Activated CD4-positive, alpha-beta T cell treated with anti-CD3 and anti-CD28 coated beads, Interleukin-2, amount 10 ng/mL, durations not matched to agents 7 days and 5 days (primary cell): ENCODE results near the gene RGL4. TPM values are rescaled to one million over a fixed set of nuclear protein-coding genes. Genes with fewer than 3 reads are reported as not detected.
"Not testable (repeated sequence)": the region's sequence is repeated elsewhere in the genome, so short reads cannot be mapped to it uniquely, and the experiment has no call there.

Source experiments
- CTCF ChIA-PET: fragments of 350-600 bp; sonication (Branson Sonifier 250); formaldehyde crosslinking; loops from one replicate; lab custom pipeline; 2021; ENCODE audit warnings: antibody characterized with exemption; lab: Charles Lee
- POLR2A ChIA-PET: fragments of 350-600 bp; sonication (Branson Sonifier 250); formaldehyde crosslinking; loops from one replicate; lab custom pipeline; 2021; ENCODE audit warnings: antibody characterized with exemption; lab: Charles Lee
- DNase-seq: peaks from one replicate; pipeline ENCODE4 v3.0.0-alpha.2; 2020
- H3K27ac Mint-ChIP-seq: one replicate; pipeline ENCODE4 v1.8.0; 2021; ENCODE audit warnings: mild to moderate bottlenecking, moderate library complexity, mixed read lengths
- H3K27me3 Mint-ChIP-seq: one replicate; pipeline ENCODE4 v1.8.0; 2021; ENCODE audit warnings: mixed read lengths
- H3K36me3 Mint-ChIP-seq: one replicate; pipeline ENCODE4 v1.8.0; 2021; ENCODE audit warnings: low read depth, mixed read lengths
- H3K4me1 Mint-ChIP-seq: one replicate; pipeline ENCODE4 v1.8.0; 2021; ENCODE audit warnings: mixed read lengths
- H3K4me3 Mint-ChIP-seq: one replicate; pipeline ENCODE4 v1.8.0; 2021; ENCODE audit warnings: mild to moderate bottlenecking, moderate library complexity, mixed read lengths
- H3K9me3 Mint-ChIP-seq: one replicate; pipeline ENCODE4 v1.8.0; 2021; ENCODE audit warnings: mixed read lengths
- total RNA-seq, 2 experiments: library from RNA; stranded (reverse); gene quantifications; one replicate each; pipeline ENCODE4 v1.2.3, GENCODE V29; 2021

RGL4 gene
- total RNA-seq = 10 to 100 TPM; 29.1 to 30.1 TPM

- no peak within 1 kb of the TSS for H3K4me3 Mint-ChIP-seq
- no peaks in the 10 kb centered on the region for H3K27me3 Mint-ChIP-seq
- peaks cover 12% of the 10 kb centered on the region for H3K4me1 Mint-ChIP-seq
- DNase-seq = no peak
- H3K9me3 Mint-ChIP-seq = no peaks in the 10 kb centered on the region
- POLR2A ChIA-PET = no interaction called here
- CTCF ChIA-PET = no interaction called here
- peaks cover 30% of the 10 kb centered on the region for H3K36me3 Mint-ChIP-seq
- no peak within 1 kb of the TSS for H3K27ac Mint-ChIP-seq
Observed at GRCh38 chr22:23690713-23691112, at the start of gene RGL4. TSS of gene RGL4 (plus strand) at chr22:23691013. CDS start at chr22:23692031, 1,018 bp downstream.

GRCh38 chr22:23646526-23646925 is 44.3 kb upstream of the RGL4 start:
- CTCF ChIA-PET, H3K4me3 Mint-ChIP-seq, H3K27ac Mint-ChIP-seq: not testable (repeated sequence)

GRCh38 chr22:23649071-23649501 is 41.7 kb upstream of the RGL4 start:
- no peaks in the 10 kb centered on the region for H3K27me3 Mint-ChIP-seq
- H3K36me3 Mint-ChIP-seq = no peaks in the 10 kb centered on the region
- ChIA-PET POLR2A (no interaction called here), CTCF (no interaction called here)
- DNase-seq = no peak
- H3K4me3 Mint-ChIP-seq = no peak overlapping the region
- no peak overlapping the region for H3K27ac Mint-ChIP-seq
- no peaks in the 10 kb centered on the region for H3K4me1 Mint-ChIP-seq
- no peaks in the 10 kb centered on the region for H3K9me3 Mint-ChIP-seq

More at GRCh38 chr22:23646526-23646925, 44.3 kb upstream of the RGL4 start:
- POLR2A ChIA-PET, DNase-seq, H3K9me3 Mint-ChIP-seq, H3K4me1 Mint-ChIP-seq, H3K36me3 Mint-ChIP-seq, H3K27me3 Mint-ChIP-seq: not testable (repeated sequence)

DNA sequence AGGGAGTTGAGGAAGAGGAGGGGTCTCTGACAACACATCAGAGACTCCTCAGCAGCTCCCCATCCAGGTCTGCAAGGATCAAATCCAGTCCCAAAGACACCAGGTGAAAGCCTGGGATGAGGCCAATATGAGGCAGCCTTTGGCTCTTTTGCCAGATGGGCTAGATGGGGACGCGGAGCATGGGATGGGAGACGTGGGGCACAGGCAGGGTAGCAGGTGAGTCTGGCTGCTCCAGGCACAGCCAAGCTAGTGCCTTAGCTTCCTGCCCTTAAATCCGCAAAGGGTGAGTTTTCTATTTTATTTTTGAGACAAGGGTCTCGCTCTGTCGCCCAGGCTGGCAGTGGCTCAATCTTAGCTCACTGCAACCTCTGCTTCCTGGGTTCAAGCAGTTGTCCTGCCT is 39.1 kb upstream of the RGL4 start:
- POLR2A ChIA-PET = no interaction called here
- Mint-ChIP-seq H3K4me3 (no peak overlapping the region), H3K36me3 (no peaks in the 10 kb centered on the region), H3K27ac (no peak overlapping the region), H3K9me3 (no peaks in the 10 kb centered on the region), H3K27me3 (no peaks in the 10 kb centered on the region), H3K4me1 (no peaks in the 10 kb centered on the region)
- DNase-seq = no peak
- CTCF ChIA-PET = no interaction called here

GRCh38 chr22:23652286-23652685 is 38.5 kb upstream of the RGL4 start:
- Mint-ChIP-seq H3K27me3 (no peaks in the 10 kb centered on the region), H3K4me3 (no peak overlapping the region), H3K4me1 (no peaks in the 10 kb centered on the region), H3K9me3 (no peaks in the 10 kb centered on the region), H3K36me3 (no peaks in the 10 kb centered on the region), H3K27ac (no peak overlapping the region)
- ChIA-PET POLR2A (no interaction called here), CTCF (interaction anchor here (1.1 kb wide), 1 partner anchor 198 kb away, joined by 3 read pairs; no protein-coding TSS in a partner anchor)
- no peak for DNase-seq

DNA sequence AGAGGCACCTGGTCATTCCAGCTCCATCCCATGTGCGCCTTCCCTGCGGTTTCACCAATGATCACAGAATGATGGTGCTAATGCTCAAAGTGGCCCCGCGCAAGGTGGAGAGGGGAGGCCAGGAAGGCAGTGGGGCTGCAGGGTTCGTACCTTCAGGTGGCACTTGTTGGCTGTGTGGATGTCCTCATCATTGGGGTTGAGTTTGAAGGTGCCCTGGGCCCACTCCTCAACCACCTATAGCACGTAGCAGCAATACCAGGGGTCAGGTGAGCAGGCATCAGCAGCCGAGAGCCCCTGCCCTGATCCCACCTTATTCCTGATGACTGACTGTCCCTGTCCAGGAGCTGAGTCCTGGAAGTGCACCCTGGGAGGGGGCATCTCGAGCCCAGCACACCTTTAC is 38.1 kb upstream of the RGL4 start:
- Mint-ChIP-seq H3K36me3 (no peaks in the 10 kb centered on the region), H3K9me3 (no peaks in the 10 kb centered on the region), H3K4me1 (no peaks in the 10 kb centered on the region), H3K4me3 (no peak overlapping the region), H3K27ac (no peak overlapping the region), H3K27me3 (no peaks in the 10 kb centered on the region)
- POLR2A ChIA-PET = no interaction called here
- CTCF ChIA-PET = interaction anchor here (1.1 kb wide), 1 partner anchor 197 kb away, joined by 3 read pairs; no protein-coding TSS in a partner anchor
- DNase-seq = no peak

- Mint-ChIP-seq H3K4me3 (no peak overlapping the region), H3K27ac (no peak overlapping the region), H3K9me3 (no peaks in the 10 kb centered on the region), H3K27me3 (no peaks in the 10 kb centered on the region), H3K36me3 (peaks cover 7% of the 10 kb centered on the region), H3K4me1 (no peaks in the 10 kb centered on the region)
- ChIA-PET POLR2A (no interaction called here), CTCF (interaction anchor here (1.5 kb wide), 1 partner anchor 13 kb away, joined by 4 read pairs; no protein-coding TSS in a partner anchor)
- no peak for DNase-seq
Observed at GRCh38 chr22:23655891-23656475, 34.8 kb upstream of the RGL4 start.

DNA sequence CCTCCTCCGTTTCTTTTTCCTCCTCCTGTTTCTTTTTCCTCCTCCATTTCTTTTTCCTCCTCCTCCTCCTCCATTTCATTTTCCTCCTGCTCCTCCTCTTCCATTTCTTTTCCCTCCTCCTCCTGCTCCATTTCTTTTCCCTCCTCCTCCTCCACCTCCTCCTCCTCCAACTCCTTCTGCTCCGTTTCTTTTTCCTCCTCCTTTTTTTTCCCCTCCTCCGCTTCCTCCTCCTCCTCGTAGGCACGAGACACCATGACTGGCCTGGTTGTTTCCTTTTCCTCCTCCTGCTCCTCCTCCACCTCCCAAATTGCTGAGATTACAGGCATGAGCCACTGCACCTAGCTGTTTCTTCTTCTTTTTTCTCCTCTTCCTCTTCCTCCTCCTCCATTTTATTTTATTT is 33.1 kb upstream of the RGL4 start:
- no peaks in the 10 kb centered on the region for H3K27me3 Mint-ChIP-seq
- H3K4me1 Mint-ChIP-seq = peaks cover 2% of the 10 kb centered on the region
- H3K27ac Mint-ChIP-seq = no peak overlapping the region
- peaks cover 18% of the 10 kb centered on the region for H3K36me3 Mint-ChIP-seq
- DNase-seq = no peak
- POLR2A ChIA-PET = no interaction called here
- no peak overlapping the region for H3K4me3 Mint-ChIP-seq
- no peaks in the 10 kb centered on the region for H3K9me3 Mint-ChIP-seq
- CTCF ChIA-PET = no interaction called here

DNA sequence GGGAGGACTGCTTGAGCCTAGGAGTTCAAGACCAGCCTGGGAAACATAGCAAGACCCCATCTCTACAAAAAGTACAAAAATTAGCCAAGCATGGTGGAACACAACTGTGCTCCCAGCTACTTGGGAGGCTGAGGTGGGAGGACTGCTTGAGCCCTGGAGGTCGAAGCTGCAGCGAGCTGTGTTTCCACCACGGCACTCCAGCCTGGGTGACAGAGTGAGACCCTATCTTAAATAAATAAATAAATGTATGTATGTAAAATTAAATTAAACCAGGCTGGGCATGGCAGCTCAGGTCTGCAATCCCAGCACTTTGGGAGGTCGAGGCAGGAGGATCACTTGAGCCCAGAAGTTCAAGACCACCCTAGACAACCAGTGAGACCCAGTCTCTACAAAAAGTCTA is 30.4 kb upstream of the RGL4 start:
- H3K4me1 Mint-ChIP-seq, H3K27ac Mint-ChIP-seq, H3K9me3 Mint-ChIP-seq, DNase-seq, POLR2A ChIA-PET, H3K4me3 Mint-ChIP-seq, CTCF ChIA-PET, H3K27me3 Mint-ChIP-seq: not testable (repeated sequence)
- H3K36me3 Mint-ChIP-seq = peaks cover 38% of the 10 kb centered on the region

- ChIA-PET POLR2A (no interaction called here), CTCF (no interaction called here)
- Mint-ChIP-seq H3K27ac (no peak overlapping the region), H3K4me3 (no peak overlapping the region), H3K27me3 (no peaks in the 10 kb centered on the region), H3K4me1 (peaks cover 13% of the 10 kb centered on the region), H3K36me3 (peaks cover 10% of the 10 kb centered on the region), H3K9me3 (no peaks in the 10 kb centered on the region)
- no peak for DNase-seq
Observed at GRCh38 chr22:23670378-23671295, 20.2 kb upstream of the RGL4 start.

GRCh38 chr22:23671387-23671786 is 19.4 kb upstream of the RGL4 start:
- H3K27ac Mint-ChIP-seq, H3K4me3 Mint-ChIP-seq, CTCF ChIA-PET, H3K9me3 Mint-ChIP-seq, POLR2A ChIA-PET, DNase-seq, H3K36me3 Mint-ChIP-seq, H3K27me3 Mint-ChIP-seq: not testable (repeated sequence)
- H3K4me1 Mint-ChIP-seq = peaks cover 21% of the 10 kb centered on the region

GRCh38 chr22:23672307-23673049 is 18.3 kb upstream of the RGL4 start:
- H3K4me3 Mint-ChIP-seq, CTCF ChIA-PET, H3K9me3 Mint-ChIP-seq, H3K36me3 Mint-ChIP-seq, H3K27me3 Mint-ChIP-seq, POLR2A ChIA-PET, DNase-seq: not testable (repeated sequence)
- H3K4me1 Mint-ChIP-seq = peaks cover 23% of the 10 kb centered on the region
- H3K27ac Mint-ChIP-seq = peak overlapping the region; percentile 81
